AG09309 (cell line): ENCODE results near the gene CCDC91.

Experiments
- DNase-seq: peaks from one replicate; pipeline ENCODE4 v3.0.0-alpha.2; 2010; ENCODE audit warnings: low read depth
- H3K4me3 ChIP-seq: 2 replicates; pipeline ENCODE4 v1.5.1; 2011; ENCODE audit warnings: mild to moderate bottlenecking, low read depth, low read length, moderate library complexity; ENCODE audit not compliant: control insufficient read depth
- TF ChIP-seq, protein P1 (sequence below): IDR thresholded peaks from 2 replicates; pipeline ENCODE4 v1.5.1; 2011; ENCODE audit warnings: mild to moderate bottlenecking, low read depth, low read length, inconsistent platforms; ENCODE audit not compliant: insufficient read depth, control insufficient read depth; ENCODE audit errors: missing control alignments

The CCDC91 gene

DNA sequence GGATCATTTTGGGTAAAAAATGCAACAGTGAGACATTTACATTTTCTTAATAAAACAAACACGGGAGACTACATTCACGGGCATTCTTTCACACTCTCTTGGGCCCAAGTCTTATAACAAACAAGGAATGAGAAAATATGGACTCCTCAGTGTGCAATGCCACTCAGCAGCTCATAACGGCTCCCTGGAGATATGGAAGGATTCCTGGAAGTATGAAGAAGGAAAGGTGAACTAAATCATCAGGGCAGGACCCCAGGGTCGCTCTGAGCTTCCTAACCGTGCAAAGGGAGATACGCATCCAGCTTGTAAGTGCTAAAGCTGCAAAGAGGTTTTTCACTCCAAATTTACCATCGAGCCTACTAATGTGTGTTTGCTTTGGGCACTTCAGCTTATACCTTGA, 33.5 kb upstream of the CCDC91 start:
- TF ChIP-seq, protein P1, sequence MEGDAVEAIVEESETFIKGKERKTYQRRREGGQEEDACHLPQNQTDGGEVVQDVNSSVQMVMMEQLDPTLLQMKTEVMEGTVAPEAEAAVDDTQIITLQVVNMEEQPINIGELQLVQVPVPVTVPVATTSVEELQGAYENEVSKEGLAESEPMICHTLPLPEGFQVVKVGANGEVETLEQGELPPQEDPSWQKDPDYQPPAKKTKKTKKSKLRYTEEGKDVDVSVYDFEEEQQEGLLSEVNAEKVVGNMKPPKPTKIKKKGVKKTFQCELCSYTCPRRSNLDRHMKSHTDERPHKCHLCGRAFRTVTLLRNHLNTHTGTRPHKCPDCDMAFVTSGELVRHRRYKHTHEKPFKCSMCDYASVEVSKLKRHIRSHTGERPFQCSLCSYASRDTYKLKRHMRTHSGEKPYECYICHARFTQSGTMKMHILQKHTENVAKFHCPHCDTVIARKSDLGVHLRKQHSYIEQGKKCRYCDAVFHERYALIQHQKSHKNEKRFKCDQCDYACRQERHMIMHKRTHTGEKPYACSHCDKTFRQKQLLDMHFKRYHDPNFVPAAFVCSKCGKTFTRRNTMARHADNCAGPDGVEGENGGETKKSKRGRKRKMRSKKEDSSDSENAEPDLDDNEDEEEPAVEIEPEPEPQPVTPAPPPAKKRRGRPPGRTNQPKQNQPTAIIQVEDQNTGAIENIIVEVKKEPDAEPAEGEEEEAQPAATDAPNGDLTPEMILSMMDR = no peak
- no peak overlapping the region for H3K4me3 ChIP-seq
- DNase-seq = no peak

- no peak for DNase-seq
- H3K4me3 ChIP-seq = no peak overlapping the region
- TF ChIP-seq, protein P1 = no peak
These were observed 31.9 kb upstream of the CCDC91 start for GRCh38 chr12:28158353-28158752.

GRCh38 chr12:28159688-28160087, 30.6 kb upstream of the CCDC91 start:
- TF ChIP-seq, protein P1 = no peak

GRCh38 chr12:28161697-28162096, 28.6 kb upstream of the CCDC91 start:
- TF ChIP-seq, protein P1 = no peak
- DNase-seq = no peak
- H3K4me3 ChIP-seq = no peak overlapping the region

More at GRCh38 chr12:28159688-28160087, 30.6 kb upstream of the CCDC91 start:
- H3K4me3 ChIP-seq = no peak overlapping the region
- no peak for DNase-seq

DNA sequence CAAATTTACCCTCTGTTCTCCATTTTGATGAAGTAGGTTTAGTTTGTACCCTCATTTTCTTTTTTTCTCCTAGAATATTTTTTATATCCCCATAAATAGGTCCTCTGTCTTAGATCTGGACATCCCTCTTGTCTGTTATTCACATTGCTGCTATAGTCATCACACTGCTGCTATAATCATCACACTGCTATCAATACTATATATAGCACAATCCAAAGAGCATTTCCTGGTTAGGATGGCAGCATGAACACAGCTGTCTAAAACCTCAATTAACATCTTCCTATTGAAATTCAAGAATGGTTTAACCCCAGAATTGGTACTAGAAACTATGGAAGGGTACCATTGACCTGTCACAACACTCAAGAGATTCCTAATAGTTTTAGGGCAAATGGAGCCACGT, 27.6 kb upstream of the CCDC91 start:
- no peak overlapping the region for H3K4me3 ChIP-seq
- TF ChIP-seq, protein P1 = no peak
- DNase-seq = no peak

DNA sequence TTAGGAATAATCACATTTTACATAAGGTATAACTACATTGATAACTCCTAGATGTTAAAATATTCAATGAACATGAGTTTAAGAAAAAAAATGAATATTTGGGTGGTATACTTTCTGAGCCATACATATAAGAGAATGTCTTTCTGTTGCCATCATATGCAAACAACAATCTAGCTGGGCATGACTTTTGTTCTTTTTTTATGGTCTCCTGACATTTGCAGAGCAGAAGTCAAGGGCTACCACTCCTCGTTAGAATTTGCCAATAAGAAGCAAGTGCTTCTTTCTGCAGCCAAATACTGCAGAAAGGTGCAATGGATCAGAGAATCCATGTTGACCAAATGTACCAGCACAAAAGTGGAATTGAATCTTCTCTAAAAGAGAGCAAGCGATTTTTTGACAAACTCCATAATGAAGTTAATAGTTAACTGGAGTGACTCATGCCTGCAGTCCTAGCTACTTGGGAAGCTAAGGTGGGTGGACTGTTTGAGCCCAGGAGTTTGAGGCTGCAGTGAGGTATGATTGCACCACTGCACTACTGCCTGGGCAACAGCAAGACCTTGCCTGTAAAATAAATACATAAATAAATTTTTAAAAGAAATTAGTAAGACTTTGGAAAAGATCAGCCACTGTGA, 25.5 kb upstream of the CCDC91 start:
- TF ChIP-seq, protein P1 = no peak
- DNase-seq = no peak
- no peak overlapping the region for H3K4me3 ChIP-seq
